Epithelial cell of proximal tubule (primary cell): ENCODE measurements around the gene SLC1A7. TPM values are rescaled to one million over a fixed set of nuclear protein-coding genes. Genes with fewer than 3 reads are reported as not detected.
A peak's percentile ranks its signal among the peaks of the same experiment; 100 is the strongest.

Experiments used
- DNase-seq: peaks from one replicate; pipeline ENCODE4 v3.0.0-alpha.2; 2011; ENCODE audit warnings: low read depth
- H3K4me3 ChIP-seq: 2 replicates; pipeline ENCODE4 v1.5.1; 2011; ENCODE audit warnings: low read depth, mild to moderate bottlenecking, low read length
- CTCF ChIP-seq: conservative IDR thresholded peaks from 2 replicates; pipeline ENCODE4 v1.5.1; 2012; ENCODE audit warnings: low read depth, mild to moderate bottlenecking, low read length
- total RNA-seq: library from RNA; depleted of rRNA; stranded (reverse); fragments of >200 nt; gene quantifications from 2 replicates; pipeline ENCODE4 v1.2.3, GENCODE V29; 2015

The SLC1A7 gene
- total RNA-seq, 1 donor from 2014 or later, result not detected

GRCh38 chr1:53112861-53113260 lies 29.6 kb downstream of the SLC1A7 start:
- DNase-seq, result no peak
- no peak for TF ChIP-seq CTCF

GRCh38 chr1:53112271-53112774 lies 30.1 kb downstream of the SLC1A7 start:
- H3K4me3 ChIP-seq, result no peak overlapping the region
- DNase-seq, result peak; percentile 37
- no peak for TF ChIP-seq CTCF

More at GRCh38 chr1:53112861-53113260, 29.6 kb downstream of the SLC1A7 start:
- H3K4me3 ChIP-seq, result no peak overlapping the region

- no peak for DNase-seq
- no peak overlapping the region for H3K4me3 ChIP-seq
- no peak for TF ChIP-seq CTCF
Measured at GRCh38 chr1:53111693-53112092, 30.7 kb downstream of the SLC1A7 start.

- TF ChIP-seq CTCF, result no peak
- no peak for DNase-seq
- no peak overlapping the region for H3K4me3 ChIP-seq
Measured at GRCh38 chr1:53111073-53111556, 31.3 kb downstream of the SLC1A7 start.

GRCh38 chr1:53110370-53111072 lies 31.9 kb downstream of the SLC1A7 start:
- no peak overlapping the region for H3K4me3 ChIP-seq
- DNase-seq, result no peak
- no peak for TF ChIP-seq CTCF

- no peak for DNase-seq
- TF ChIP-seq CTCF, result no peak
Measured at GRCh38 chr1:53108646-53109580, 33.5 kb downstream of the SLC1A7 start.

More at GRCh38 chr1:53108646-53109580, 33.5 kb downstream of the SLC1A7 start:
- no peak overlapping the region for H3K4me3 ChIP-seq
